ENCODE data around the gene RTP4. TPM values are rescaled to one million over a fixed set of nuclear protein-coding genes. Genes with fewer than 3 reads are reported as not detected.

Gene RTP4
- total and polyA plus RNA-seq, 2 donors (not counting 3 experiments of a cell fraction or from before 2014, with no cell fraction given): 0.12 to 0.22 TPM

GRCh38 chr3:187359798-187360486, 8.2 kb upstream of the RTP4 start:
- H3K79me2 ChIP-seq (ENCODE audit: control insufficient read depth, insufficient read depth, low read length): no peaks in the 10 kb centered on the region
- TF ChIP-seq POLR2AphosphoS5 (IDR thresholded peaks at IDR 0.05; ENCODE audit: insufficient read depth, low read depth, low read length) (no peak), POLR2A (IDR thresholded peaks at IDR 0.05; ENCODE audit: low read depth, low read length) (no peak)
- CTCF ChIA-PET: no interaction called here
- POLR2A ChIA-PET: no interaction called here
- no peaks in the 10 kb centered on the region for H3K4me1 ChIP-seq (ENCODE audit: control insufficient read depth, extremely low read depth, insufficient read depth, low read length)
- H3K36me3 ChIP-seq (ENCODE audit: control insufficient read depth in 2 of 2, extremely low read depth in 1 of 2, insufficient read depth in 2 of 2, low read length in 2 of 2): no peaks in the 10 kb centered on the region
- no peak overlapping the region for H3K27ac ChIP-seq (ENCODE audit: insufficient read depth, low read depth, low read length)
- no peak overlapping the region for H3K9ac ChIP-seq (replicated peaks; ENCODE audit: extremely low read depth, insufficient read depth, low read length)
- BruUV-seq (replicated peaks): no TSS peak
- H3K27me3 ChIP-seq (ENCODE audit: control insufficient read depth in 2 of 2, insufficient read depth in 2 of 2, low read length in 2 of 2): peaks cover 0 to 2% of the 10 kb centered on the region in 2 experiments
- intact Hi-C loops (cut with micrococcal nuclease): no loop called here
- no peaks in the 10 kb centered on the region for H3K9me3 ChIP-seq (replicated peaks; ENCODE audit: control insufficient read depth, insufficient read depth, low read length)
- DNase-seq (ENCODE audit: low read depth, low spot score) (no peak), FAIRE-seq (no peak)
- no peak overlapping the region for H2AFZ ChIP-seq (ENCODE audit: low read depth, low read length)
- H3K9me1 ChIP-seq (replicated peaks; ENCODE audit: control insufficient read depth, extremely low read depth, insufficient read depth, low read length): no peaks in the 10 kb centered on the region
- no peak overlapping the region for H3K4me2 ChIP-seq (ENCODE audit: insufficient read depth, low read length)
- no peaks in the 10 kb centered on the region for H4K20me1 ChIP-seq (replicated peaks; ENCODE audit: control insufficient read depth, extremely low read depth, insufficient read depth, low read length)
- H3K4me3 ChIP-seq (replicated peaks in 1 of 3; ENCODE audit: insufficient read depth in 1 of 3, low read depth in 1 of 3, low read length in 3 of 3): no peak overlapping the region
- dilution Hi-C loops (cut with MboI; ENCODE audit: extremely low pct_ligation_motif_present, low sequenced_read_pairs): no loop called here

GRCh38 chr3:187360596-187360995, 7.6 kb upstream of the RTP4 start:
- Histone ChIP-seq H3K27me3 (ENCODE audit: control insufficient read depth in 2 of 2, insufficient read depth in 2 of 2, low read length in 2 of 2) (peaks cover 0 to 2% of the 10 kb centered on the region in 2 experiments), H3K27ac (ENCODE audit: insufficient read depth, low read depth, low read length) (no peak overlapping the region), H3K79me2 (ENCODE audit: control insufficient read depth, insufficient read depth, low read length) (no peaks in the 10 kb centered on the region), H3K4me3 (replicated peaks in 1 of 3; ENCODE audit: insufficient read depth in 1 of 3, low read depth in 1 of 3, low read length in 3 of 3) (no peak overlapping the region), H3K4me1 (ENCODE audit: control insufficient read depth, extremely low read depth, insufficient read depth, low read length) (no peaks in the 10 kb centered on the region), H3K9me1 (replicated peaks; ENCODE audit: control insufficient read depth, extremely low read depth, insufficient read depth, low read length) (no peaks in the 10 kb centered on the region), H3K9ac (replicated peaks; ENCODE audit: extremely low read depth, insufficient read depth, low read length) (no peak overlapping the region), H3K4me2 (ENCODE audit: insufficient read depth, low read length) (no peak overlapping the region), H3K36me3 (ENCODE audit: control insufficient read depth in 2 of 2, extremely low read depth in 1 of 2, insufficient read depth in 2 of 2, low read length in 2 of 2) (no peaks in the 10 kb centered on the region), H3K9me3 (replicated peaks; ENCODE audit: control insufficient read depth, insufficient read depth, low read length) (no peaks in the 10 kb centered on the region), H2AFZ (ENCODE audit: low read depth, low read length) (no peak overlapping the region), H4K20me1 (replicated peaks; ENCODE audit: control insufficient read depth, extremely low read depth, insufficient read depth, low read length) (no peaks in the 10 kb centered on the region)
- no peak for DNase-seq (ENCODE audit: low read depth, low spot score)
- dilution Hi-C loops (cut with MboI; ENCODE audit: extremely low pct_ligation_motif_present, low sequenced_read_pairs) (no loop called here), intact Hi-C loops (cut with micrococcal nuclease) (no loop called here)
- FAIRE-seq: no peak
- TF ChIP-seq MYC (IDR thresholded peaks at IDR 0.05; ENCODE audit: low read depth, low read length) (no peak), FOS (IDR thresholded peaks at IDR 0.05; ENCODE audit: borderline replicate concordance, insufficient read depth, low read length) (no peak), GATA2 (IDR thresholded peaks at IDR 0.05; ENCODE audit: insufficient read depth, insufficient read length, low read depth, low read length) (no peak), JUN (IDR thresholded peaks at IDR 0.05; ENCODE audit: borderline replicate concordance, insufficient read depth, insufficient read length, low read depth) (no peak), MAX (IDR thresholded peaks at IDR 0.05; ENCODE audit: insufficient read depth, insufficient read length) (no peak), POLR2AphosphoS5 (IDR thresholded peaks at IDR 0.05; ENCODE audit: insufficient read depth, low read depth, low read length) (no peak)
- ChIA-PET CTCF (no interaction called here), POLR2A (no interaction called here)
- BruUV-seq (replicated peaks): no TSS peak
